ENCODE data around the gene TTC9B.
"Not testable (repeated sequence)": the region's sequence is repeated elsewhere in the genome, so short reads cannot be mapped to it uniquely, and the experiment has no call there.

The TTC9B gene

GRCh38 chr19:40225440-40226305 lies 7.5 kb upstream of the TTC9B start:
- H3K4me3 ChIP-seq (ENCODE audit: low read length in 2 of 2): peak overlapping the region in 1 of 2 donors; percentile 20
- H3K9ac ChIP-seq (ENCODE audit: low read depth in 1 of 2, low read length in 2 of 2): no peak overlapping the region
- H3K9me3 ChIP-seq (ENCODE audit: control insufficient read depth in 2 of 2, low read length in 2 of 2): peaks cover 0 to 3% of the 10 kb centered on the region in 2 donors
- H3K27me3 ChIP-seq (ENCODE audit: control insufficient read depth in 2 of 2, insufficient read depth in 2 of 2, low read length in 2 of 2): peaks cover 21 to 25% of the 10 kb centered on the region in 2 donors
- no peak overlapping the region for H3K27ac ChIP-seq (ENCODE audit: low read depth in 2 of 2, low read length in 2 of 2)
- peaks cover 0 to 9% of the 10 kb centered on the region in 2 donors for H3K4me1 ChIP-seq (ENCODE audit: control insufficient read depth in 2 of 2, insufficient read depth in 2 of 2, low read length in 2 of 2)
- H3K36me3 ChIP-seq (ENCODE audit: control insufficient read depth in 2 of 2, insufficient read depth in 2 of 2, low read length in 2 of 2): no peaks in the 10 kb centered on the region

- no peak overlapping the region for H3K4me3 ChIP-seq (ENCODE audit: low read length in 2 of 2)
- peaks cover 23 to 27% of the 10 kb centered on the region in 2 donors for H3K27me3 ChIP-seq (ENCODE audit: control insufficient read depth in 2 of 2, insufficient read depth in 2 of 2, low read length in 2 of 2)
- H3K9me3 ChIP-seq (ENCODE audit: control insufficient read depth in 2 of 2, low read length in 2 of 2): peaks cover 0 to 3% of the 10 kb centered on the region in 2 donors
- H3K27ac ChIP-seq (ENCODE audit: low read depth in 2 of 2, low read length in 2 of 2): no peak overlapping the region
- H3K36me3 ChIP-seq (ENCODE audit: control insufficient read depth in 2 of 2, insufficient read depth in 2 of 2, low read length in 2 of 2): no peaks in the 10 kb centered on the region
- peaks cover 0 to 9% of the 10 kb centered on the region in 2 donors for H3K4me1 ChIP-seq (ENCODE audit: control insufficient read depth in 2 of 2, insufficient read depth in 2 of 2, low read length in 2 of 2)
- no peak overlapping the region for H3K9ac ChIP-seq (ENCODE audit: low read depth in 1 of 2, low read length in 2 of 2)
These were observed 6.4 kb upstream of the TTC9B start for GRCh38 chr19:40224342-40225150.

- Histone ChIP-seq H3K4me3 (ENCODE audit: low read length in 2 of 2) (peak overlapping the region in 1 of 2 donors; percentile 5), H3K36me3 (ENCODE audit: control insufficient read depth in 2 of 2, insufficient read depth in 2 of 2, low read length in 2 of 2) (no peaks in the 10 kb centered on the region), H3K9ac (ENCODE audit: low read depth in 1 of 2, low read length in 2 of 2) (no peak overlapping the region), H3K27me3 (ENCODE audit: control insufficient read depth in 2 of 2, insufficient read depth in 2 of 2, low read length in 2 of 2) (peaks cover 27 to 36% of the 10 kb centered on the region in 2 donors), H3K27ac (ENCODE audit: low read depth in 2 of 2, low read length in 2 of 2) (no peak overlapping the region), H3K4me1 (ENCODE audit: control insufficient read depth in 2 of 2, insufficient read depth in 2 of 2, low read length in 2 of 2) (peaks cover 0 to 9% of the 10 kb centered on the region in 2 donors), H3K9me3 (ENCODE audit: control insufficient read depth in 2 of 2, low read length in 2 of 2) (peaks cover 0 to 3% of the 10 kb centered on the region in 2 donors)
These were observed 5.1 kb upstream of the TTC9B start for GRCh38 chr19:40223135-40223822.

- Histone ChIP-seq H3K9me3 (ENCODE audit: control insufficient read depth in 2 of 2, low read length in 2 of 2) (peaks cover 0 to 3% of the 10 kb centered on the region in 2 donors), H3K27me3 (ENCODE audit: control insufficient read depth in 2 of 2, insufficient read depth in 2 of 2, low read length in 2 of 2) (peaks cover 28 to 36% of the 10 kb centered on the region in 2 donors), H3K4me3 (ENCODE audit: low read length in 2 of 2) (no peak overlapping the region), H3K36me3 (ENCODE audit: control insufficient read depth in 2 of 2, insufficient read depth in 2 of 2, low read length in 2 of 2) (no peaks in the 10 kb centered on the region), H3K27ac (ENCODE audit: low read depth in 2 of 2, low read length in 2 of 2) (no peak overlapping the region), H3K9ac (ENCODE audit: low read depth in 1 of 2, low read length in 2 of 2) (no peak overlapping the region), H3K4me1 (ENCODE audit: control insufficient read depth in 2 of 2, insufficient read depth in 2 of 2, low read length in 2 of 2) (peaks cover 0 to 10% of the 10 kb centered on the region in 2 donors)
These were observed 3.9 kb upstream of the TTC9B start for GRCh38 chr19:40221858-40222619.

GRCh38 chr19:40220674-40221073 lies 2.5 kb upstream of the TTC9B start:
- Histone ChIP-seq H3K9ac (ENCODE audit: low read depth in 1 of 2, low read length in 2 of 2) (no peak overlapping the region), H3K9me3 (ENCODE audit: control insufficient read depth in 2 of 2, low read length in 2 of 2) (peaks cover 0 to 3% of the 10 kb centered on the region in 2 donors), H3K27me3 (ENCODE audit: control insufficient read depth in 2 of 2, insufficient read depth in 2 of 2, low read length in 2 of 2) (peaks cover 33 to 36% of the 10 kb centered on the region in 2 donors), H3K27ac (ENCODE audit: low read depth in 2 of 2, low read length in 2 of 2) (no peak overlapping the region), H3K4me3 (ENCODE audit: low read length in 2 of 2) (no peak overlapping the region), H3K36me3 (ENCODE audit: control insufficient read depth in 2 of 2, insufficient read depth in 2 of 2, low read length in 2 of 2) (no peaks in the 10 kb centered on the region), H3K4me1 (ENCODE audit: control insufficient read depth in 2 of 2, insufficient read depth in 2 of 2, low read length in 2 of 2) (peaks cover 0 to 3% of the 10 kb centered on the region in 2 donors)

- H3K4me1 ChIP-seq (ENCODE audit: control insufficient read depth in 2 of 2, insufficient read depth in 2 of 2, low read length in 2 of 2): peaks cover 0 to 2% of the 10 kb centered on the region in 2 donors
- no peak overlapping the region for H3K4me3 ChIP-seq (ENCODE audit: low read length in 2 of 2)
- H3K27ac ChIP-seq (ENCODE audit: low read depth in 2 of 2, low read length in 2 of 2): no peak overlapping the region
- H3K27me3 ChIP-seq (ENCODE audit: control insufficient read depth in 2 of 2, insufficient read depth in 2 of 2, low read length in 2 of 2): peaks cover 27 to 30% of the 10 kb centered on the region in 2 donors
- no peaks in the 10 kb centered on the region for H3K36me3 ChIP-seq (ENCODE audit: control insufficient read depth in 2 of 2, insufficient read depth in 2 of 2, low read length in 2 of 2)
- no peak overlapping the region for H3K9ac ChIP-seq (ENCODE audit: low read depth in 1 of 2, low read length in 2 of 2)
- H3K9me3 ChIP-seq (ENCODE audit: control insufficient read depth in 2 of 2, low read length in 2 of 2): no peaks in the 10 kb centered on the region
These were observed 1.6 kb upstream of the TTC9B start for GRCh38 chr19:40219721-40220276.

DNA sequence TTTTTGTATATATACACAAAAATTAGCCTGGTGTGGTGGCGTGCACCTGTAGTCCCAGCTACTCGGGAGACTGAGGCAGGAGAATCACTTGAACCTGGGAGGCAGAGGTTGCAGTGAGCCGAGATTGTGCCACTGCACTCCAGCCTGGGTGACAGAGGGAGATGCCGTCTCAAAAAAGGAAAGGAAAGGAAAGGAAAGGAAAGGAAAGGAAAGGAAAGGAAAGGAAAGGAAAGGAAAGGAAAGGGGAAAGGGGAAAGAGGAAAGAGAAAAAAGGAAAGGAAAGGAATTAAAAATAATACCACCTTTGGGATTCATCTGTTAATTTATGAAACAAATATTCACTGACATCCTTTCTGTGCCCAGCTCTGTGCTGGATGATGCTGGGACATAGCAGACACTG lies 845 bp upstream of the TTC9B start:
- not testable (repeated sequence) for H3K4me1 ChIP-seq (ENCODE audit: control insufficient read depth in 2 of 2, insufficient read depth in 2 of 2, low read length in 2 of 2); H3K27ac ChIP-seq (ENCODE audit: low read depth in 2 of 2, low read length in 2 of 2); H3K36me3 ChIP-seq (ENCODE audit: control insufficient read depth in 2 of 2, insufficient read depth in 2 of 2, low read length in 2 of 2); H3K9me3 ChIP-seq (ENCODE audit: control insufficient read depth in 2 of 2, low read length in 2 of 2); H3K9ac ChIP-seq (ENCODE audit: low read depth in 1 of 2, low read length in 2 of 2); H3K4me3 ChIP-seq (ENCODE audit: low read length in 2 of 2)
- peaks cover 23 to 30% of the 10 kb centered on the region in 2 donors for H3K27me3 ChIP-seq (ENCODE audit: control insufficient read depth in 2 of 2, insufficient read depth in 2 of 2, low read length in 2 of 2)

- Histone ChIP-seq H3K4me1 (ENCODE audit: control insufficient read depth in 2 of 2, insufficient read depth in 2 of 2, low read length in 2 of 2) (peaks cover 0 to 2% of the 10 kb centered on the region in 2 donors), H3K4me3 (ENCODE audit: low read length in 2 of 2) (peak overlapping the region in 1 of 2 donors; percentile 37), H3K9me3 (ENCODE audit: control insufficient read depth in 2 of 2, low read length in 2 of 2) (no peaks in the 10 kb centered on the region), H3K27ac (ENCODE audit: low read depth in 2 of 2, low read length in 2 of 2) (no peak overlapping the region), H3K36me3 (ENCODE audit: control insufficient read depth in 2 of 2, insufficient read depth in 2 of 2, low read length in 2 of 2) (no peaks in the 10 kb centered on the region), H3K9ac (ENCODE audit: low read depth in 1 of 2, low read length in 2 of 2) (no peak overlapping the region), H3K27me3 (ENCODE audit: control insufficient read depth in 2 of 2, insufficient read depth in 2 of 2, low read length in 2 of 2) (peaks cover 19 to 26% of the 10 kb centered on the region in 2 donors)
These were observed 965 bp downstream of the TTC9B start for GRCh38 chr19:40217027-40217810.

- no peak overlapping the region for H3K9ac ChIP-seq (ENCODE audit: low read depth in 1 of 2, low read length in 2 of 2)
- H3K27me3 ChIP-seq (ENCODE audit: control insufficient read depth in 2 of 2, insufficient read depth in 2 of 2, low read length in 2 of 2): peaks cover 19 to 26% of the 10 kb centered on the region in 2 donors
- no peaks in the 10 kb centered on the region for H3K36me3 ChIP-seq (ENCODE audit: control insufficient read depth in 2 of 2, insufficient read depth in 2 of 2, low read length in 2 of 2)
- H3K27ac ChIP-seq (ENCODE audit: low read depth in 2 of 2, low read length in 2 of 2): no peak overlapping the region
- H3K4me1 ChIP-seq (ENCODE audit: control insufficient read depth in 2 of 2, insufficient read depth in 2 of 2, low read length in 2 of 2): peaks cover 0 to 2% of the 10 kb centered on the region in 2 donors
- H3K4me3 ChIP-seq (ENCODE audit: low read length in 2 of 2): peak overlapping the region in 1 of 2 donors; percentile 37
- no peaks in the 10 kb centered on the region for H3K9me3 ChIP-seq (ENCODE audit: control insufficient read depth in 2 of 2, low read length in 2 of 2)
These were observed 1.5 kb downstream of the TTC9B start for GRCh38 chr19:40216777-40217026.

Data from mucosa of rectum (tissue), 2 donors.